Breast epithelium (tissue), 3 donors: ENCODE results near the gene S100A7A.
"Not testable (repeated sequence)": the region's sequence is repeated elsewhere in the genome, so short reads cannot be mapped to it uniquely, and the experiment has no call there.

Experiments
- CTCF ChIP-seq, 3 donors: fragments of 450-650 bp; IDR thresholded peaks; one replicate each; pipeline ENCODE4 v1.5.1; 2016 to 2017; ENCODE audit warnings: antibody characterized with exemption in 3 of 3, mild to moderate bottlenecking in 3 of 3, moderate library complexity in 3 of 3
- POLR2A ChIP-seq: fragments of 450-650 bp; IDR thresholded peaks from one replicate; pipeline ENCODE4 v1.6.1; 2016; ENCODE audit warnings: antibody characterized with exemption, mild to moderate bottlenecking, moderate library complexity
- POLR2AphosphoS5 ChIP-seq, 3 donors: sonication (generic); formaldehyde crosslinking; IDR thresholded peaks; one replicate each; pipeline ENCODE4 v1.6.1; 2017; ENCODE audit warnings: antibody characterized with exemption in 3 of 3

DNA sequence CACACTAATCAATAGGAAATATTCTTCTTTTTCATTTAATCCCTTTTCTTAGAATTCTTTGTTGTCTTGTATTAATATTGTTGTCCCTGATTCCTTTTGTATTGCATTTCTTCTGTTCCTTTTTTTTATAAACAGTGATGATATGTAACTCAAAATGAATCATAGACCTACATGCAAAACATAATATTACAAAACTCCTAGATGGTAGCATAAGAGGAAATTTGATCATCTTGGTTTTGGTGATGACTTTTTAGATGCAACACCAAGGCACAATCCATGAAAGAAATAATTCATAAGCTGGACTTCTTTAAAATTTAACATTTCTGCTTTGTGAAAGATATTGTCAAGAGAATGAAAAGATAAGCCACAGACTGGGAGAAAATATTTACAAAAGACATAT is 2.4 kb upstream of the S100A7A start:
- TF ChIP-seq POLR2A; CTCF (IDR thresholded peaks at IDR 0.05); POLR2AphosphoS5 (IDR thresholded peaks at IDR 0.05): not testable (repeated sequence)
